CMK (cell line): ENCODE measurements around the gene NOL12.
"Not testable (repeated sequence)": the region's sequence is repeated elsewhere in the genome, so short reads cannot be mapped to it uniquely, and the experiment has no call there.

Source experiments
- DNase-seq: peaks from one replicate; pipeline ENCODE4 v3.0.0-alpha.2; 2010; ENCODE audit warnings: low read depth

The NOL12 gene

GRCh38 chr22:37679670-37680069 lies 6.5 kb upstream of the NOL12 start:
- DNase-seq: no peak

- no peak for DNase-seq
Measured at GRCh38 chr22:37680191-37680851, 5.8 kb upstream of the NOL12 start.

- DNase-seq: no peak
Measured at GRCh38 chr22:37681001-37681424, 5.1 kb upstream of the NOL12 start.

GRCh38 chr22:37681556-37682049 lies 4.5 kb upstream of the NOL12 start:
- no peak for DNase-seq

- no peak for DNase-seq
Measured at GRCh38 chr22:37684803-37685615, 1.1 kb upstream of the NOL12 start.

GRCh38 chr22:37690407-37690806 lies 4.3 kb downstream of the NOL12 start:
- no peak for DNase-seq

- no peak for DNase-seq
Measured at GRCh38 chr22:37690901-37691504, 4.9 kb downstream of the NOL12 start.

- DNase-seq: no peak
Measured at GRCh38 chr22:37692627-37693285, 6.6 kb downstream of the NOL12 start.

GRCh38 chr22:37694131-37694530 lies 8.0 kb downstream of the NOL12 start:
- DNase-seq: not testable (repeated sequence)

- DNase-seq: not testable (repeated sequence)
Measured at GRCh38 chr22:37696260-37696656, 10.1 kb downstream of the NOL12 start.

GRCh38 chr22:37696657-37697537 lies 10.8 kb downstream of the NOL12 start, which contains the start of gene TRIOBP:
TRIOBP (plus strand) TSS chr22:37697048; CDS start chr22:37701366, 4,318 bp downstream.
- DNase-seq: no peak

GRCh38 chr22:37697538-37697835 lies 11.3 kb downstream of the NOL12 start:
- no peak for DNase-seq

GRCh38 chr22:37701141-37701786 lies 15.1 kb downstream of the NOL12 start:
- DNase-seq: no peak

GRCh38 chr22:37703906-37704305 lies 17.8 kb downstream of the NOL12 start:
- DNase-seq: no peak

- no peak for DNase-seq
Measured at GRCh38 chr22:37704645-37705044, 18.5 kb downstream of the NOL12 start.

GRCh38 chr22:37705205-37705604 lies 19.1 kb downstream of the NOL12 start:
- DNase-seq: no peak

GRCh38 chr22:37708580-37709444 lies 22.7 kb downstream of the NOL12 start:
- DNase-seq: no peak

GRCh38 chr22:37709445-37709765 lies 23.3 kb downstream of the NOL12 start:
- no peak for DNase-seq

GRCh38 chr22:37710675-37711074 lies 24.5 kb downstream of the NOL12 start:
- no peak for DNase-seq

- no peak for DNase-seq
Measured at GRCh38 chr22:37711490-37711889, 25.3 kb downstream of the NOL12 start.
